WTC11 (cell line): ENCODE measurements around the gene SUMF1. TPM values are rescaled to one million over a fixed set of nuclear protein-coding genes. Genes with fewer than 3 reads are reported as not detected.

Experiments
- ATAC-seq: fragments of 200-7000 bp; cut with Tn5 transposase; 2 replicates; pipeline ENCODE4 v1.10.0; 2021; ENCODE audit warnings: mild to moderate bottlenecking, moderate library complexity
- CTCF ChIA-PET: fragments of 300-600 bp; sonication (Branson Sonifier 250); formaldehyde crosslinking; loops from one replicate; lab custom pipeline; 2021; ENCODE audit warnings: antibody characterized with exemption; lab: Charles Lee
- POLR2A ChIA-PET: fragments of 350-600 bp; sonication (Branson Sonifier 250); formaldehyde crosslinking; loops from one replicate; lab custom pipeline; 2021; ENCODE audit warnings: antibody characterized with exemption; lab: Charles Lee
- DNase-seq: peaks from one replicate; pipeline ENCODE4 v3.0.0; 2021; ENCODE audit warnings: low spot score
- H3K27ac Mint-ChIP-seq: 2 replicates; pipeline ENCODE4 v1.8.0; 2021; ENCODE audit warnings: mixed read lengths
- H3K27me3 Mint-ChIP-seq: 2 replicates; pipeline ENCODE4 v1.8.0; 2021; ENCODE audit warnings: low read depth, mild to moderate bottlenecking, moderate library complexity, mixed read lengths
- H3K36me3 Mint-ChIP-seq: 2 replicates; pipeline ENCODE4 v1.8.0; 2021; ENCODE audit warnings: mixed read lengths
- H3K4me1 Mint-ChIP-seq: 2 replicates; pipeline ENCODE4 v1.8.0; 2022; ENCODE audit warnings: mixed read lengths
- H3K4me3 Mint-ChIP-seq: 2 replicates; pipeline ENCODE4 v1.8.0; 2021; ENCODE audit warnings: mild to moderate bottlenecking, moderate library complexity, mixed read lengths
- H3K9me3 Mint-ChIP-seq: 2 replicates; pipeline ENCODE4 v1.8.0; 2021; ENCODE audit warnings: mixed read lengths
- CREB1 ChIP-seq: sonication (generic); formaldehyde crosslinking; IDR thresholded peaks from 2 replicates; pipeline ENCODE4 v1.8.0; 2023; ENCODE audit warnings: mild to moderate bottlenecking, missing genetic modification reagents
- ELF4 ChIP-seq: sonication (generic); formaldehyde crosslinking; IDR thresholded peaks from 2 replicates; pipeline ENCODE4 v1.8.1; 2022; ENCODE audit warnings: low read depth, mild to moderate bottlenecking, moderate library complexity, missing genetic modification reagents
- FOXP1 ChIP-seq: sonication (generic); formaldehyde crosslinking; IDR thresholded peaks from 2 replicates; pipeline ENCODE4 v1.8.0; 2022; ENCODE audit warnings: missing genetic modification reagents, mild to moderate bottlenecking, moderate library complexity, borderline replicate concordance
- JAZF1 ChIP-seq: fragments of 250-450 bp; sonication (Bioruptor Pico); IDR thresholded peaks from 2 replicates; pipeline ENCODE4 v1.9.0; 2021; ENCODE audit warnings: moderate library complexity, mild to moderate bottlenecking, inconsistent platforms
- NFYB ChIP-seq: sonication (generic); formaldehyde crosslinking; conservative IDR thresholded peaks from 2 replicates; pipeline ENCODE4 v1.8.0; 2022; ENCODE audit warnings: low read depth, missing genetic modification reagents
- ZNF138 ChIP-seq: sonication (generic); formaldehyde crosslinking; conservative IDR thresholded peaks from 2 replicates; pipeline ENCODE4 v1.8.1; 2022; ENCODE audit warnings: mild to moderate bottlenecking, moderate library complexity, missing genetic modification reagents
- ZNF263 ChIP-seq: sonication (generic); formaldehyde crosslinking; IDR thresholded peaks from 2 replicates; pipeline ENCODE4 v1.8.1; 2022; ENCODE audit warnings: low read depth, mild to moderate bottlenecking, moderate library complexity, missing genetic modification reagents
- ZNF317 ChIP-seq: sonication (generic); formaldehyde crosslinking; IDR thresholded peaks from 2 replicates; pipeline ENCODE4 v1.8.1; 2023; ENCODE audit warnings: low read depth, mild to moderate bottlenecking, moderate library complexity, missing genetic modification reagents, borderline replicate concordance
- ZNF416 ChIP-seq: fragments of 250-450 bp; sonication (Bioruptor Pico); IDR thresholded peaks from 2 replicates; pipeline ENCODE4 v1.9.0; 2021; ENCODE audit warnings: mild to moderate bottlenecking, inconsistent platforms
- ZNF423 ChIP-seq: fragments of 250-450 bp; sonication (Bioruptor Pico); IDR thresholded peaks from 2 replicates; pipeline ENCODE4 v2.1.2; 2022; ENCODE audit warnings: mild to moderate bottlenecking, moderate library complexity
- total RNA-seq: library from RNA; stranded (reverse); gene quantifications from 3 replicates; pipeline ENCODE4 v1.2.3, GENCODE V29; 2021
- TF ChIP-seq, protein P1 (sequence below): fragments of 250-450 bp; sonication (Bioruptor Pico); conservative IDR thresholded peaks from 2 replicates; pipeline ENCODE4 v1.9.0; 2021; ENCODE audit warnings: mild to moderate bottlenecking
- TF ChIP-seq, protein P2 (sequence below): sonication (generic); formaldehyde crosslinking; IDR thresholded peaks from 2 replicates; pipeline ENCODE4 v1.8.1; 2023; ENCODE audit warnings: mild to moderate bottlenecking, missing genetic modification reagents, moderate library complexity
- TF ChIP-seq, protein P3 (sequence below): fragments of 250-450 bp; sonication (Bioruptor Pico); IDR thresholded peaks from 2 replicates; pipeline ENCODE4 v2.1.2; 2022; ENCODE audit warnings: mild to moderate bottlenecking, moderate library complexity
- TF ChIP-seq, protein P4 (sequence below): sonication (generic); formaldehyde crosslinking; IDR thresholded peaks from 2 replicates; pipeline ENCODE4 v1.8.1; 2023; ENCODE audit warnings: mild to moderate bottlenecking, missing genetic modification reagents
- TF ChIP-seq, protein P5 (sequence below): sonication (generic); formaldehyde crosslinking; IDR thresholded peaks from 2 replicates; pipeline ENCODE4 v1.8.1; 2023; ENCODE audit warnings: mild to moderate bottlenecking, missing genetic modification reagents
- TF ChIP-seq, protein P6 (sequence below): sonication (generic); formaldehyde crosslinking; IDR thresholded peaks from 2 replicates; pipeline ENCODE4 v1.8.1; 2022; ENCODE audit warnings: mild to moderate bottlenecking, missing genetic modification reagents, moderate library complexity, borderline replicate concordance
- TF ChIP-seq, protein P7 (sequence below): sonication (generic); formaldehyde crosslinking; IDR thresholded peaks from 2 replicates; pipeline ENCODE4 v1.8.0; 2023; ENCODE audit warnings: missing genetic modification reagents, mild to moderate bottlenecking, borderline replicate concordance
- TF ChIP-seq, protein P8 (sequence below): sonication (generic); formaldehyde crosslinking; IDR thresholded peaks from 2 replicates; pipeline ENCODE4 v1.8.1; 2023; ENCODE audit warnings: mild to moderate bottlenecking, moderate library complexity, missing genetic modification reagents

SUMF1 gene
- total RNA-seq, 1 experiment from 2014 or later: 10.4 TPM

DNA sequence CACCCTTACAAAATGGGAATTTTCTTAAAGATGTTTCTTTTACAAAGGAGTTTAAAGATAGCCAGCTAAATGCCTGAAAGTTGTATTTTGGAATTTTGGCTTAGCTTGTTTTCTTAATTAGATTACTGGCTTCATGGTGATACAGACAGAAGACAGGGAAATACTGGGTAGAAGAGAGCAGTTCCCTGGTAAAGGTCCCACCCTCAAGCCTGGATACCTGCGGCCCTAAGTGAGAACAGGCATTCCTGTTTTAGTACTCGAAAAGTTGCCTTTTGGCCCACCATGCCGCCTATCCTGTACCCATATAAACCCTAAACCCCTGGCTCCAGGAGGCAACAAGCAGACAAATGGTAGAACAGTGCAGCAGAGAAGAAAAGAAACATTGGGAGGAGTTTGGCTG lies 134.5 kb downstream of the SUMF1 start (continued):
- TF ChIP-seq ZNF263 (no peak), JAZF1 (CRISPR knock-in tag) (no peak), CREB1 (CRISPR knock-in tag) (no peak), FOXP1 (no peak), ZNF423 (CRISPR knock-in tag) (no peak)
- TF ChIP-seq, all 79 proteins: peak for 0

DNA sequence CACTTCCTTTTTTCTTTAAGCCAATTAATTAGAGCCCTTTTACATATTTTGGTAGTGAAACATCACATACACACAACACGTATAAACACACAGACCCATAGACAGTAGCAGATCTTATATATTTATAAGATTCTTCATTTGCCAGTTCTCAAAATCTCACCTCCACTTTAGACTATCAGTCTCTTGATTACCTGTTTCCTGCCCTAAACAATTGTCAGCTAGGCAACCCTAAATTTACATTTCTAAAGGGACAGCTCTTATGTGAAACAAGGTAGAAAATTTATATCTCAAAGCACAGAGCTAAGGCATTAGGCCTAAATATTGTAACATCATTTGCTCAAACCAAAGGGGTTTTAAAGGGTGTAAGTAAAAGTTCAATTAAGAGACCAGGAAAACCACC lies 135.0 kb downstream of the SUMF1 start:
- Mint-ChIP-seq H3K27ac (no peak overlapping the region), H3K27me3 (no peaks in the 10 kb centered on the region; the same call in 1 of the 2 replicates), H3K36me3 (peaks cover 26% of the 10 kb centered on the region), H3K4me1 (peaks cover 41% of the 10 kb centered on the region), H3K4me3 (peak overlapping the region; percentile 41; the same call in 1 of the 2 replicates), H3K9me3 (peaks cover 29% of the 10 kb centered on the region)
- DNase-seq (no peak), ATAC-seq (peak; percentile 52)
- POLR2A ChIA-PET: no interaction called here
- CTCF ChIA-PET: interaction anchor here (0.9 to 2.1 kb wide), 3 partner anchors 17 to 301 kb away, joined by 3 to 11 read pairs (median 6); no protein-coding TSS in a partner anchor
- TF ChIP-seq, protein P1, sequence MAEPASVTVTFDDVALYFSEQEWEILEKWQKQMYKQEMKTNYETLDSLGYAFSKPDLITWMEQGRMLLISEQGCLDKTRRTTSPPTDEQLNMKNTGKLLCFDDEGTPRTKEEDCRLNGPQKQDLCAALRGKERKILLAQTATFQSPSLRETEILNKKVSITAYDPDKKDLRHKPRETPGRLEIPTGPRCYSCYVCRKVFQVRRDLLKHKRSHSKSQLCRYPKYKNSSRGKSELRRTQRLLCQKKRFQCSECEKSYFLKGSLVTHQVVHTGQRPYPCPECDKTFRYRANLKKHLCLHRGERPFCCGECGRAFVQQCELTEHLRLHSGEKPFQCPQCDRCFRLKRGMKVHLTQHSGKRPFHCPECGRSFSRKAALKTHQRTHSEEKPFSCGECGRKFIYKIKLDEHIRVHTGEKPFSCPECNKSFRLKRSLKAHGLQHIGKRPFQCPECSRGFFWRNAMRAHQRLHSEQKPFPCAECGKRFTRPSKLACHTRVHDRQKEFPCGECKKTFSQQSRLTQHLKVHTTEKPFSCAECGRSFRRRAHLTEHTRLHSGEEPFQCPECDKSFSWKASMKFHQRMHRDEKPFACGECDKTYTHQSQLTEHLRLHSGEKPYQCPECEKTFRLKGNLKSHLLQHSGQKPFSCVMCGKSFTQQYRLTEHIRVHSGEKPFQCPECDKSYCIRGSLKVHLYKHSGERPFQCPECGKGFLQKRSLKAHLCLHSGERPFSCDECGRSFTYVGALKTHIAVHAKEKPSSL (CRISPR knock-in tag): no peak
- TF ChIP-seq, protein P2, sequence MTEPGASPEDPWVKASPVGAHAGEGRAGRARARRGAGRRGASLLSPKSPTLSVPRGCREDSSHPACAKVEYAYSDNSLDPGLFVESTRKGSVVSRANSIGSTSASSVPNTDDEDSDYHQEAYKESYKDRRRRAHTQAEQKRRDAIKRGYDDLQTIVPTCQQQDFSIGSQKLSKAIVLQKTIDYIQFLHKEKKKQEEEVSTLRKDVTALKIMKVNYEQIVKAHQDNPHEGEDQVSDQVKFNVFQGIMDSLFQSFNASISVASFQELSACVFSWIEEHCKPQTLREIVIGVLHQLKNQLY (CRISPR knock-in tag): no peak
- TF ChIP-seq NFYB (CRISPR knock-in tag): no peak
- no peak for TF ChIP-seq ELF4 (CRISPR knock-in tag)
- no peak for TF ChIP-seq ZNF317
- TF ChIP-seq, protein P3, sequence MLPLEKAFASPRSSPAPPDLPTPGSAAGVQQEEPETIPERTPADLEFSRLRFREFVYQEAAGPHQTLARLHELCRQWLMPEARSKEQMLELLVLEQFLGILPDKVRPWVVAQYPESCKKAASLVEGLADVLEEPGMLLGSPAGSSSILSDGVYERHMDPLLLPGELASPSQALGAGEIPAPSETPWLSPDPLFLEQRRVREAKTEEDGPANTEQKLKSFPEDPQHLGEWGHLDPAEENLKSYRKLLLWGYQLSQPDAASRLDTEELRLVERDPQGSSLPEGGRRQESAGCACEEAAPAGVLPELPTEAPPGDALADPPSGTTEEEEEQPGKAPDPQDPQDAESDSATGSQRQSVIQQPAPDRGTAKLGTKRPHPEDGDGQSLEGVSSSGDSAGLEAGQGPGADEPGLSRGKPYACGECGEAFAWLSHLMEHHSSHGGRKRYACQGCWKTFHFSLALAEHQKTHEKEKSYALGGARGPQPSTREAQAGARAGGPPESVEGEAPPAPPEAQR (CRISPR knock-in tag): no peak
- TF ChIP-seq, protein P4, sequence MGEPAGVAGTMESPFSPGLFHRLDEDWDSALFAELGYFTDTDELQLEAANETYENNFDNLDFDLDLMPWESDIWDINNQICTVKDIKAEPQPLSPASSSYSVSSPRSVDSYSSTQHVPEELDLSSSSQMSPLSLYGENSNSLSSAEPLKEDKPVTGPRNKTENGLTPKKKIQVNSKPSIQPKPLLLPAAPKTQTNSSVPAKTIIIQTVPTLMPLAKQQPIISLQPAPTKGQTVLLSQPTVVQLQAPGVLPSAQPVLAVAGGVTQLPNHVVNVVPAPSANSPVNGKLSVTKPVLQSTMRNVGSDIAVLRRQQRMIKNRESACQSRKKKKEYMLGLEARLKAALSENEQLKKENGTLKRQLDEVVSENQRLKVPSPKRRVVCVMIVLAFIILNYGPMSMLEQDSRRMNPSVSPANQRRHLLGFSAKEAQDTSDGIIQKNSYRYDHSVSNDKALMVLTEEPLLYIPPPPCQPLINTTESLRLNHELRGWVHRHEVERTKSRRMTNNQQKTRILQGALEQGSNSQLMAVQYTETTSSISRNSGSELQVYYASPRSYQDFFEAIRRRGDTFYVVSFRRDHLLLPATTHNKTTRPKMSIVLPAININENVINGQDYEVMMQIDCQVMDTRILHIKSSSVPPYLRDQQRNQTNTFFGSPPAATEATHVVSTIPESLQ (CRISPR knock-in tag): no peak
- no peak for TF ChIP-seq ZNF416
- TF ChIP-seq, protein P5, sequence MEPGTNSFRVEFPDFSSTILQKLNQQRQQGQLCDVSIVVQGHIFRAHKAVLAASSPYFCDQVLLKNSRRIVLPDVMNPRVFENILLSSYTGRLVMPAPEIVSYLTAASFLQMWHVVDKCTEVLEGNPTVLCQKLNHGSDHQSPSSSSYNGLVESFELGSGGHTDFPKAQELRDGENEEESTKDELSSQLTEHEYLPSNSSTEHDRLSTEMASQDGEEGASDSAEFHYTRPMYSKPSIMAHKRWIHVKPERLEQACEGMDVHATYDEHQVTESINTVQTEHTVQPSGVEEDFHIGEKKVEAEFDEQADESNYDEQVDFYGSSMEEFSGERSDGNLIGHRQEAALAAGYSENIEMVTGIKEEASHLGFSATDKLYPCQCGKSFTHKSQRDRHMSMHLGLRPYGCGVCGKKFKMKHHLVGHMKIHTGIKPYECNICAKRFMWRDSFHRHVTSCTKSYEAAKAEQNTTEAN (CRISPR knock-in tag): no peak
- TF ChIP-seq, protein P6, sequence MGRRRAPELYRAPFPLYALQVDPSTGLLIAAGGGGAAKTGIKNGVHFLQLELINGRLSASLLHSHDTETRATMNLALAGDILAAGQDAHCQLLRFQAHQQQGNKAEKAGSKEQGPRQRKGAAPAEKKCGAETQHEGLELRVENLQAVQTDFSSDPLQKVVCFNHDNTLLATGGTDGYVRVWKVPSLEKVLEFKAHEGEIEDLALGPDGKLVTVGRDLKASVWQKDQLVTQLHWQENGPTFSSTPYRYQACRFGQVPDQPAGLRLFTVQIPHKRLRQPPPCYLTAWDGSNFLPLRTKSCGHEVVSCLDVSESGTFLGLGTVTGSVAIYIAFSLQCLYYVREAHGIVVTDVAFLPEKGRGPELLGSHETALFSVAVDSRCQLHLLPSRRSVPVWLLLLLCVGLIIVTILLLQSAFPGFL (CRISPR knock-in tag): no peak
- TF ChIP-seq, protein P7, sequence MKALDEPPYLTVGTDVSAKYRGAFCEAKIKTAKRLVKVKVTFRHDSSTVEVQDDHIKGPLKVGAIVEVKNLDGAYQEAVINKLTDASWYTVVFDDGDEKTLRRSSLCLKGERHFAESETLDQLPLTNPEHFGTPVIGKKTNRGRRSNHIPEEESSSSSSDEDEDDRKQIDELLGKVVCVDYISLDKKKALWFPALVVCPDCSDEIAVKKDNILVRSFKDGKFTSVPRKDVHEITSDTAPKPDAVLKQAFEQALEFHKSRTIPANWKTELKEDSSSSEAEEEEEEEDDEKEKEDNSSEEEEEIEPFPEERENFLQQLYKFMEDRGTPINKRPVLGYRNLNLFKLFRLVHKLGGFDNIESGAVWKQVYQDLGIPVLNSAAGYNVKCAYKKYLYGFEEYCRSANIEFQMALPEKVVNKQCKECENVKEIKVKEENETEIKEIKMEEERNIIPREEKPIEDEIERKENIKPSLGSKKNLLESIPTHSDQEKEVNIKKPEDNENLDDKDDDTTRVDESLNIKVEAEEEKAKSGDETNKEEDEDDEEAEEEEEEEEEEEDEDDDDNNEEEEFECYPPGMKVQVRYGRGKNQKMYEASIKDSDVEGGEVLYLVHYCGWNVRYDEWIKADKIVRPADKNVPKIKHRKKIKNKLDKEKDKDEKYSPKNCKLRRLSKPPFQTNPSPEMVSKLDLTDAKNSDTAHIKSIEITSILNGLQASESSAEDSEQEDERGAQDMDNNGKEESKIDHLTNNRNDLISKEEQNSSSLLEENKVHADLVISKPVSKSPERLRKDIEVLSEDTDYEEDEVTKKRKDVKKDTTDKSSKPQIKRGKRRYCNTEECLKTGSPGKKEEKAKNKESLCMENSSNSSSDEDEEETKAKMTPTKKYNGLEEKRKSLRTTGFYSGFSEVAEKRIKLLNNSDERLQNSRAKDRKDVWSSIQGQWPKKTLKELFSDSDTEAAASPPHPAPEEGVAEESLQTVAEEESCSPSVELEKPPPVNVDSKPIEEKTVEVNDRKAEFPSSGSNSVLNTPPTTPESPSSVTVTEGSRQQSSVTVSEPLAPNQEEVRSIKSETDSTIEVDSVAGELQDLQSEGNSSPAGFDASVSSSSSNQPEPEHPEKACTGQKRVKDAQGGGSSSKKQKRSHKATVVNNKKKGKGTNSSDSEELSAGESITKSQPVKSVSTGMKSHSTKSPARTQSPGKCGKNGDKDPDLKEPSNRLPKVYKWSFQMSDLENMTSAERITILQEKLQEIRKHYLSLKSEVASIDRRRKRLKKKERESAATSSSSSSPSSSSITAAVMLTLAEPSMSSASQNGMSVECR (CRISPR knock-in tag): no peak
- TF ChIP-seq FOXP1: no peak
- TF ChIP-seq, protein P8, sequence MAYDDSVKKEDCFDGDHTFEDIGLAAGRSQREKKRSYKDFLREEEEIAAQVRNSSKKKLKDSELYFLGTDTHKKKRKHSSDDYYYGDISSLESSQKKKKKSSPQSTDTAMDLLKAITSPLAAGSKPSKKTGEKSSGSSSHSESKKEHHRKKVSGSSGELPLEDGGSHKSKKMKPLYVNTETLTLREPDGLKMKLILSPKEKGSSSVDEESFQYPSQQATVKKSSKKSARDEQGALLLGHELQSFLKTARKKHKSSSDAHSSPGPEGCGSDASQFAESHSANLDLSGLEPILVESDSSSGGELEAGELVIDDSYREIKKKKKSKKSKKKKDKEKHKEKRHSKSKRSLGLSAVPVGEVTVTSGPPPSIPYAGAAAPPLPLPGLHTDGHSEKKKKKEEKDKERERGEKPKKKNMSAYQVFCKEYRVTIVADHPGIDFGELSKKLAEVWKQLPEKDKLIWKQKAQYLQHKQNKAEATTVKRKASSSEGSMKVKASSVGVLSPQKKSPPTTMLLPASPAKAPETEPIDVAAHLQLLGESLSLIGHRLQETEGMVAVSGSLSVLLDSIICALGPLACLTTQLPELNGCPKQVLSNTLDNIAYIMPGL: no peak
- TF ChIP-seq ZNF138: no peak
